Endometrium (tissue), 2 donors: Measurements from ENCODE around the gene THSD4.

ENCODE experiments used
- FAIRE-seq: peaks from 2 replicates; lab custom pipeline; 2012; peaks lifted over from hg19 to GRCh38; lab: Jason Lieb, UNC
- donor health status: control.
- donor health status: control.

The THSD4 gene

DNA sequence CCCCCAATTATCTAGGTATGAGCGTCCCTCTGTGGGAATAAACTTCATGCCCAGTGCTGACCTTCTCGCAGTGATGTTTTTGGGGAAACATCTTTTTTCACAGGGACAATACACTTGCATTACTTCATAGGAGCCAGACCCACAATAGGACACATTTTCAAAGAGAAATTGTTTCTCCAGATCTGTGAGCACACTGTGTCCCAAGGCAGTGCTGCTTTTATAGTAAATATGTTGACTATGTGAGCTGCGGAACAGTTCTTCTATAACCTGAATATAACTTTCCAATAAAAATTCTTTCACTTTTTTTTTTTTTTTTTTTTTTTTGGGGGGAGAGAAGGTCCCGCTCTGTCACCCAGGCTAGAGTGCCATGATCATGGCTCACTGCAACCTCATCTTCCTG lies 17.4 kb upstream of the THSD4 start:
- FAIRE-seq: no peak

DNA sequence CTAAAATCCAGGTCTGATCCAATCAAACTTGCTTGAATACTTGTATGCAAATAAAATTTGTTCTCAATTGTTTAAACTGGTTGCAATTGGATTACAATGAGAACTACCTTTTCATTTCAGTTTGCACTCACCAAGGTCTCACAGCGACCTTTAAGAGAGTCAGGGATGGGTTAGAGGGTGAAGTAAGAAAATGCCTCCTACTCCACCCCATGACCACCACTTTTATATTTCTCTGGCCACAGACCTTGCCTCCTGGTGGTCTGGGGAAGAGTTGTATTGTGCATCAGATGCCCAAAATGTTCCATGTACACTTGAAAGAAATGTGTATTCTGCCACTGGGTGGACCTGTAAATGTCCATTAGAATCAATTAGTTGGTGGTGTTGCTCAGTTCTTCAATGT lies 16.4 kb upstream of the THSD4 start:
- no peak for FAIRE-seq

GRCh38 chr15:71103102-71103676 lies 12.1 kb upstream of the THSD4 start:
- FAIRE-seq: no peak

DNA sequence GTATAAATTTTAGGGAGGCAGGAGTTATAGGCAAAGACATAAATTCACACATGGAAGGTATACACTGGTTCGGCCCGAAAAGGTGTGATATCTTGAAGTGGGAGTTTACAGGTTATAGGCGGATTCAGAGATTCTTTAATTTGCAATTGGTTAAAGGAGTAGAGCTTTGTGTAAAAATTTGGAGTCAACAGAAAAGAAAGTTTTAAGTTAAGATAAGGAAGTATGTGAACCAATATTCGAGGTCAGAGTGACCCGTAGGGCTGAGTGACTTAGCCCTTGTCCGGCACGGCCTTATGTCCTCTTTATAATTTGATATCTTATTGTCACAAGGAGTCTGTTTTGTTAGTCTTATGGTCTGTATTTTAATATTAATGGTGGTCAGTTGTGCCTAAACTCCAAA lies 10.6 kb upstream of the THSD4 start:
- FAIRE-seq: no peak

DNA sequence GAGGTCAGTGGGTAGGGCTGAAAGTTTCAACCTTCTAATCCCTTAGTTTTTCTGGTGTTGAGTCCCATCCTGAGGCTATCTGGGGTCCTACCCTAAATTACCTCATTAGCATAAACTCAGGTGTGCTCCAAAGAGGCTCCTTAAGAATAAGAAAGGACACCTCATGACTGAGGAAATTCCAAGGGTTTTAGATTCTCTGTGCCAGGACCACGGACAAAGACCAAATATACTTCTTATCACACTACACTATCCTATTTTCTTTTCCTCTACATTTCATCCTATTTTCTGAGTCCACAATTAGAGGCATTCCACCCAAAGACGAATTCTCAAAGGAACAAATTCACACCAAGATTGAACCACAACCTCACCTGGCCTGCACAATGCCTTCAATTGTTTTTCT lies 9.8 kb upstream of the THSD4 start:
- no peak for FAIRE-seq

- no peak for FAIRE-seq
These were observed 8.3 kb upstream of the THSD4 start for GRCh38 chr15:71106802-71107500.

DNA sequence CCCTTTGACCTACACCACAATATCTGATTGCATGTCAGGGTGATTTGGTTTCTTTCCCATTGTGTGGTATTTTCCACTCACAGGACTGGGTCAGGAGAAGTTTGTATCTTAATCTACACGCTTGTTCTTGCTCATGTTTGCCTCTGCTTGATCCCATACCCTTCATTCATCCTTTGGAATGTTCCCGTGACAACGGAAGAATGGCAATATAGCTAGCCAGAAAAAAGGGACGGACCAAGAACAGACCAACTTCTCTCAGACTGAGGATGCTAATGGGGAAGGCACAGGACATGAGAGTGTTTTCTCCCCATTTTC lies 7.8 kb upstream of the THSD4 start:
- FAIRE-seq: no peak

DNA sequence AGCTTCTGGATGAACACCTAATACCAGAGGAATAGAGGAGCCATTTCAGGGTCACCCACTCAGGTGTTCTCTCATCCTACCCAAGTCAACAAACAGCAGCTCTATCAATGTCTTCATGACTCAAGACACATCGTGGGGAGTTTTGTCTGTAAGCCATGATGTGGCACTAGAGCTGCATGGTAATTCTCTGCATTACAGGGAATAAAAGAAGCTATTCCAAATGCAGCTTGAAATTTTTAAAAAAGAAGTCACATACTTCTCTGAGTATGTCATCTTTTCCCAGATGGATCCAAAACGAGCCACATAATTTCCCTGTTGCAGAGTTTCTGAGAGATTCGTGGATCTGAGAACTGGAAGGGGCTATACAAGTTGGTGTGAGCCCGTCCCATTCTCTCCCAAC lies 6.1 kb upstream of the THSD4 start:
- no peak for FAIRE-seq

- FAIRE-seq: no peak
These were observed 5.4 kb upstream of the THSD4 start for GRCh38 chr15:71109905-71110304.

- no peak for FAIRE-seq
These were observed 4.7 kb upstream of the THSD4 start for GRCh38 chr15:71110405-71111180.

DNA sequence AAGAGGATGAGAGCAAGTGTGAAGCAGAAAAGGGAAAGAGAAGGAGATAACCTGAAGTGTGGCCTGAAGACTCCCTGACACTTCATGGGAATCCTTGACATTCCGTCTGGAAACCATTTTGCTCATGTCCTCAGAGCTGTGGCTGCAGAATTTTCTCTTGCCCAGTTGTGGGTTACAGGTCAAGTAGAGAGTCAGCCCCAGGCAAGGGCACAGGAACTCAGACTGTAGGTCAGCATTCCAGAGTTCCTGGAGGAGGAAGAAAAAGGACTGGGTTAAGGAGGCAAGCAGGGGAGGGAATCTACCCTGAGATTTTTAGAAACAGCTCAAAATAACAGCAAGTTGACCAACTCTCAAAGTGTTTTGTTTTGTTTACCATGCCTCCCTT lies 4.1 kb upstream of the THSD4 start:
- FAIRE-seq: no peak

- no peak for FAIRE-seq
These were observed 3.3 kb upstream of the THSD4 start for GRCh38 chr15:71111950-71112349.

GRCh38 chr15:71112429-71112828 lies 2.8 kb upstream of the THSD4 start:
- FAIRE-seq: no peak

- no peak for FAIRE-seq
These were observed 1.1 kb upstream of the THSD4 start for GRCh38 chr15:71114066-71114680.

GRCh38 chr15:71115567-71116351 lies 488 bp downstream of the THSD4 start:
- FAIRE-seq: no peak

GRCh38 chr15:71116366-71116765 lies 1.1 kb downstream of the THSD4 start:
- no peak for FAIRE-seq

DNA sequence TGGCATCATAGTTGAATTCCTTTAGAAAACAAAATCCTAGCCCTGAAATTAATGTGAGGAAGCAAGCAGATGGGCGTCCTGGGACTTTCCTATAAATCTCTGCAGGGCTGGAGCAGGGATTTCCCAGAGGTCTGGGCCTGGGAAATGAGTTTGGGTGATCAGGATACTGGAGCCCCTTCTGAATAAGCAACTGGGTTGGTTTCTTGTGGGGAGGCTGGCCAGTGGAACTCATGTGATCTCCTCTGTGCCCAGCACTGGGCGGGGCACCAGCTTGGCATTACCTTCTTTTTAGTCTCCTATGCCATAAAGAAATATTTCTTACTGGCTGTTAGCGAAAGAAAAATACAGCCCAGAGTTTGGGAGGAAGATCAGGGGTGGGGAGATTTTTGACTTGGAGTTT lies 1.7 kb downstream of the THSD4 start:
- FAIRE-seq: no peak

DNA sequence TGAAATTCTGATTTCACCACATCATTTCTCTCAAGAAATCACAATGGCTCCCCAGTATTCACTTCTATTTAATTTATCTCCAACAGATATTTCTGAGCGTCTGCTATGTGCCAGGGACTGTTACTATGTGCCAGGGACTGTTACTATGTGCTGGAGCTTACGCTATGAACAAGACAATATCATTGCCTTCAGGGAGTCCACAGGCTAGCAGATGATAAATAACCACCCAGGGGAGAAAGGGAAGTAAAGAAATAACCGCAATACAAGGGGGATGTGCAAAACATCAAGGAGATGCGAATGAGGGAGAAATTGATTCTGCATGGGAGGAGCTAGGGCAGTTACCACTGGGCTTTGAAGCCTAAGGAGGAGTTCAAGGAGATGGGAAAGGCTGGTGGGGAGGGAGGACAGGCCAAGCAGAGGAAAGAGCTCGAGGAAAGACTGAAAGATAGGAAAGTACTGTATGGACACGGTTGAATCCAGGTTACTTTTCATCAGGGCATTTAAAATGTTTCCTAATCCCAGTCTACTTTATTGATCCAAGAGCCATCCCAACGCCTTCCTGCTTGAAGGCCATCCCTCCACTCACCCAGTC lies 2.5 kb downstream of the THSD4 start:
- FAIRE-seq: no peak

DNA sequence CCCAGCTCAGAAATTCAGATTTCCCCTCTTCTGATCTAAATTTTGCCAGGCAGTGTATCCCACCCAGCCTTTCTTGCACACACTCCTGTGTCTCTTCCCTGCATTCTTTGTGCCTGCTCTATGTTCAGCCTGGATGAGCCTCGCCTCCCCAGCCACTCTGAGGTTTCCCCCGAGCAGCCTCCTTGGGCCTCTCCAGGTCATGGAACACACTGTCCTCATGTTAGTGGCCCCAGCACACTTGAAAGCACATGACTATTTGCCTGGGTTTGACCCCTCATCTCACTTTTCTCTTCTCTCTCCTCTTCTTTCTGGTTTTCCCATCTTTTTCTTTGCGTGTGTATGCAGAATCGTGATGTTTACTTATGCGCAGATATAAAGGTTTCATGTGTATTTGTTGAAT lies 3.1 kb downstream of the THSD4 start:
- no peak for FAIRE-seq

DNA sequence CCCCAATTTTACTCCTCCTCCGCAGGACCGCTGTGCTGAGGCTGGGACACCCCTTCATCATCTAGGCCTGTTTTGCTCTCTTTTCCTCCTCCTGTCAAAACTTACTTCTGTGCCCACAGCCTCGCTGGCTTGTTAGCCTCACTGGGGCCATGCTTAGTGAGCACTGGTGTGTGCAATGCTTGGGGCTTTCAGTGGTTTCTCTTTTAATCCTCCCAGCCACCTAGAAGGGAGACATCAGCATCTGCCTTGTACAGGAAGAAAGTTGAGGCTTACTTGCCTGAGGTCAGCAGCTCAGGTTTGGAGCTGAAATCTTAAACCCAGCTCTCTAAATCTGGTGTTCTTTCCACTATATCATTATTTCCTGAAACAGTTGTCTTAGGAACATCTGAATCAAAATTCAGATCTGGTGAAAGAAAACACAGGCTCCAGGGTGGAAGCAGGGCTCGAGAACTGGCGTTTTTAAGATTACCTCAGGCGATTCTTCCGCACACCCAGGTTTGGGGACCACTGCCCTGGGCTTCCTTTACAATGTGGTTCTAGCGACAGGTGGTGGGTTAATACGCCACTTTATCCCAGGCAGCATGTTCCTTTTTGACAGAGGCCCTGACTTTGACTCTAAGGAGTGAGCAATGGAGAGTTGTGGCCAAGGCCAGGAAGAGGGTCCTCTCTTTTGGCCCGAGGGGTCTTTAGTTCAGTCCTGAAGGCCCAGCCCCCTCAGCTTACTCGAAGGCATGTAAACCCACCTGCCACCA lies 3.8 kb downstream of the THSD4 start:
- FAIRE-seq: no peak

DNA sequence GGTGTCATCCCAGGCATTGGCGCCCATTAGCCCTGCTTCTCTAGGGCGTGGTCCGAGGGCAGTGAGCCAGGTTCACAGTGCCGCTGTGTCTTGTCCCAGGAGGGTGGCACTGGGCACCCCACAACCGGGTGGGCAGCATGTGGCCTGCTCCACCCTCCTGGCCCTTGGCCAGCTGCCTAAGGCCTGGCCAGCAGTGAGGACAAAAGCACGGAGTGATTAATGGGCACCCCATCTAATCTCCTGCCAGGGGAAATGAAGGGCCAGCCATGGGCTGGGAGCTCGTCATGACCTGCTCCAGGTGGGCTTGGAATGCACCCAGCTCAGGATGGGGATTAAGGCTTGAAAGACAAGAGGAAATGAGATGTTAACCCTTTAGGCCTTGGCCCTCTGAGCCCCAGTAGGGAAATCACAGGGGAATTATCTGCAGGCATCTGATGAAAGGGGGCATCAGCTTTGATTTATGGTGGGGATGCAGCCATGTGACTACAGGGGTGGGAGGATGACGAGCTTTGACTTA lies 5.2 kb downstream of the THSD4 start:
- no peak for FAIRE-seq
